Thyroid gland (tissue), 4 donors: ENCODE data around the gene PIK3R6.

Experiments used
- CTCF ChIP-seq, 6 experiments: fragments of 200-600 bp in 3 of 6; fragments of 450-650 bp in 3 of 6; sonication (generic) in 3 of 6; IDR thresholded peaks; one replicate each; pipeline ENCODE4 v1.5.1; 2016 to 2019; ENCODE audit warnings: antibody characterized with exemption in 6 of 6, mild to moderate bottlenecking in 2 of 6, inconsistent platforms in 1 of 6, moderate library complexity in 1 of 6
- POLR2A ChIP-seq, 2 donors: fragments of 450-650 bp; IDR thresholded peaks; one replicate each; pipeline ENCODE4 v1.6.1; 2017; ENCODE audit warnings: antibody characterized with exemption in 2 of 2, mild to moderate bottlenecking in 2 of 2, moderate library complexity in 1 of 2

DNA sequence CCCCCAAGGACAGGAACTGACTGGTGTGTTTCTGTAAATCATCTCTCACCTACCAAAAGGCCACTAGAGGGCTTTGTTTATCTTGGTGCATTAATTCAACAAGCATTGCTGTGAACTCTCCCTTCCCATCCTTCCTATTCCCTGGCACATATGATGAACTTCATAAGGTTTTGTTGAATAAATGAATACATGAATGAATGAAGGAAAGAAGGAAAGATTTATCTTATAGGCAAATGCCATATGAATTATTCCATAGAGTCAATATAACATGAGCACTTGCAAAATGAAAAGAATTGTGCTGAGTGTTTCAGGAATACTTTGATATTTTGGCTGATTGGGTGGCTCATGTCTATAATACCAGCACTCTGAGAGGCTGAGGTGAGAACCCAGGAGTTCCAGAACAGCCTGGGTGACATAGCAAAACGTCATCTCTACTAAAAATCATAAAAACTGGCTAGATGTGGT, 113.5 kb downstream of the PIK3R6 start:
- TF ChIP-seq CTCF (IDR thresholded peaks at IDR 0.05), result peak in 1 of 6 experiments; percentile 28
- no peak for TF ChIP-seq POLR2A (IDR thresholded peaks at IDR 0.05)
